ENCODE data around the gene MFSD12.

MFSD12 gene

GRCh38 chr19:3535981-3536380 is 21.4 kb downstream of the MFSD12 start:
- H3K4me3 ChIP-seq (ENCODE audit: low read depth, low read length) = no peak overlapping the region
- no peak for TF ChIP-seq CTCF (IDR thresholded peaks at IDR 0.05; ENCODE audit: borderline replicate concordance, insufficient read depth, low read depth, low read length)

GRCh38 chr19:3535563-3535965 is 21.8 kb downstream of the MFSD12 start:
- TF ChIP-seq CTCF (IDR thresholded peaks at IDR 0.05; ENCODE audit: borderline replicate concordance, insufficient read depth, low read depth, low read length) = no peak
- no peak overlapping the region for H3K4me3 ChIP-seq (ENCODE audit: low read depth, low read length)

- no peak overlapping the region for H3K4me3 ChIP-seq (ENCODE audit: low read depth, low read length)
- TF ChIP-seq CTCF (IDR thresholded peaks at IDR 0.05; ENCODE audit: borderline replicate concordance, insufficient read depth, low read depth, low read length) = no peak
These were observed 22.2 kb downstream of the MFSD12 start for GRCh38 chr19:3535235-3535535.

- H3K4me3 ChIP-seq (ENCODE audit: low read depth, low read length) = no peak overlapping the region
- no peak for TF ChIP-seq CTCF (IDR thresholded peaks at IDR 0.05; ENCODE audit: borderline replicate concordance, insufficient read depth, low read depth, low read length)
These were observed 22.8 kb downstream of the MFSD12 start for GRCh38 chr19:3534375-3535234.

- no peak for TF ChIP-seq CTCF (IDR thresholded peaks at IDR 0.05; ENCODE audit: borderline replicate concordance, insufficient read depth, low read depth, low read length)
- H3K4me3 ChIP-seq (ENCODE audit: low read depth, low read length) = no peak overlapping the region
These were observed 23.7 kb downstream of the MFSD12 start for GRCh38 chr19:3533563-3534216.

GRCh38 chr19:3533033-3533432 is 24.4 kb downstream of the MFSD12 start:
- no peak for TF ChIP-seq CTCF (IDR thresholded peaks at IDR 0.05; ENCODE audit: borderline replicate concordance, insufficient read depth, low read depth, low read length)
- H3K4me3 ChIP-seq (ENCODE audit: low read depth, low read length) = no peak overlapping the region

Data from GM12875 (cell line).